IPS-NIHi7 (cell line): ENCODE measurements around the gene TMX1.

Experiments used
- DNase-seq: peaks from one replicate; pipeline ENCODE4 v3.0.0; 2012; ENCODE audit warnings: mixed read lengths; ENCODE audit errors: extremely low spot score

The TMX1 gene

GRCh38 chr14:51293149-51293911, 53.3 kb downstream of the TMX1 start:
- no peak for DNase-seq

GRCh38 chr14:51293912-51294389, 53.9 kb downstream of the TMX1 start:
- no peak for DNase-seq

- no peak for DNase-seq
Observed at GRCh38 chr14:51294951-51295525, 55.0 kb downstream of the TMX1 start.

GRCh38 chr14:51295646-51296263, 55.7 kb downstream of the TMX1 start:
- no peak for DNase-seq

- DNase-seq, result no peak
Observed at GRCh38 chr14:51297066-51297465, 57.0 kb downstream of the TMX1 start.

GRCh38 chr14:51298895-51299294, 58.8 kb downstream of the TMX1 start:
- DNase-seq, result no peak

- no peak for DNase-seq
Observed at GRCh38 chr14:51302295-51303030, 62.4 kb downstream of the TMX1 start.

GRCh38 chr14:51304438-51304837, 64.4 kb downstream of the TMX1 start:
- no peak for DNase-seq

- no peak for DNase-seq
Observed at GRCh38 chr14:51304941-51305340, 64.9 kb downstream of the TMX1 start.

GRCh38 chr14:51305751-51306150, 65.7 kb downstream of the TMX1 start:
- DNase-seq, result no peak
